GM03348 (cell line): ENCODE data around the gene RAPGEF1.
"Not testable (repeated sequence)": the region's sequence is repeated elsewhere in the genome, so short reads cannot be mapped to it uniquely, and the experiment has no call there.

Experiments
- DNase-seq: peaks from one replicate; pipeline ENCODE4 v3.0.0; 2012; ENCODE audit warnings: low spot score

The RAPGEF1 gene

DNA sequence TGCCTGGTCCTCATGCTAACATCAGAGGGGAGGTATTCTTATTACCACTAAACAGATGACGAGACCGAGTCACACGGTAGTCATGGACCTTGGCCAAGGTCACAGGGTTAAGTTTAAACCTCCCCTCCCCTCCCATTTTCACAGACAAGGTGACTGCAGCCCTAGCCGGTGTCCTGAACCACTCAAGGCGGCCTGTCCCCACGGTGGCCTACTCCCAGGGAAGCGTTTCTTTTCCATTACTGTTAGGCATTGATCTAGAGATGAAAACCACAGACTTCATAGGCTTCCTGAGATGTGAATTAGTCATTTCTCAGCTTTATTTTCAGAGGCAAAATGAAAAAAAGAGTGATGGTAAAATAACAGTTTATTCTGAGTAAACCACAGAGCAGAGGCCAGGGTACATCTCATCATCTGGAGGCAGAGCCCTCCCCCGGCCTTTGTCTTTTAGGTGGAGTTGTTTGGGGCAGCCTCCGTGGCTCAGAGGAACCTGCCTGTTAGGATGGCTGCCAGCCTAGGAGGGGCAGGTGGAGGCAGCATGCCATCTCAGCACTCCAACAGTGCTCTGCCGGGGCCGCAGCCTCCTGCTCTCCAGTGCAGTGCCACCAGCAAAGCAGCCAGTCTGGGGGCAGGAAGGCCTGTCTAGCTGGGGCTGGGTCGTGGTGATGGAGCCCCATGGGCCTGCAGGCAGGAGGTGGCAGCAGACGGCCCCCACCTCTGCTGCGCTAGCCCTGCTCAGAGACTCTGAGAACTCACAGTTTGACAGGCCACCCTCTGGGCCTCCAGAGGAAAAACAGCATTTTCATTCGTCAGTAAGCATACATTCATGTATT is 71.2 kb downstream of the RAPGEF1 start:
- DNase-seq, result peak; percentile 68

DNA sequence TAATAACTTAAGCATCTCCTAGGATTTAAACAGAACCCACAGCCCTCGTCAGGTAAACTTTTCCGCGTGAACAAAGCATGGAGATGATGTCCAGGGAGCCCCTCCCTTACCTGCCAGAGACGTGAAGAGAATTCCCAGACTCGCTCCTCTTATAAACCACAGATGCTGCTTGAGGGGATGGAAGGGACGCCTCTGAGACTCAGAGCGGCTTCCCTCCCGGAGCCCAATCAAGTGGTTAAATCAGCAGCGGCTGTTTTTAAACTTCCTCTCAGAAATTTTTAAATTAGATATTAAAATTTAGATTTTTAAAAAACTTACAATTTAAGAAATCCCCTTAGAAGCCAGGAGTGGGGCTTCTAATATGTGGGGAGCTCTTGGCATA is 71.8 kb downstream of the RAPGEF1 start:
- DNase-seq, result no peak

- no peak for DNase-seq
Observed at GRCh38 chr9:131667576-131667975, 72.3 kb downstream of the RAPGEF1 start.

- no peak for DNase-seq
Observed at GRCh38 chr9:131666774-131667173, 73.1 kb downstream of the RAPGEF1 start.

DNA sequence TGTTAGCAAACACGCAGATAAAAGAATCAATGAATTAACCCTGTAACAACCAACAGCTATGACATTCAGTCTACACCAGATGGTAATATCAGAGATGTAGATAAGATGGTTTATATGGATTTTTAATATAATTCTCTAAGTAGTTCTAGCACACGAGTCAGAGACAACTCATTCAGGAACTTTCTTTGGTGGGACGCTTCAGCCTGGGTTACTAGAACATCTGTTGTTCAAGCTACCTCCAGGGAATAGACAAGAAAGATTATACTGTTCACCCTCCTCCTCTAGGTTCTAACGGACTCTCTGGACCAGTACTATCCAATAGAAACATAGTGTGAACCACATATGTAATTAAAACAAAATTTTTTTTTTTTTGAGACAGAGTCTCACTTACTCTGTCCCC is 73.8 kb downstream of the RAPGEF1 start:
- no peak for DNase-seq

DNA sequence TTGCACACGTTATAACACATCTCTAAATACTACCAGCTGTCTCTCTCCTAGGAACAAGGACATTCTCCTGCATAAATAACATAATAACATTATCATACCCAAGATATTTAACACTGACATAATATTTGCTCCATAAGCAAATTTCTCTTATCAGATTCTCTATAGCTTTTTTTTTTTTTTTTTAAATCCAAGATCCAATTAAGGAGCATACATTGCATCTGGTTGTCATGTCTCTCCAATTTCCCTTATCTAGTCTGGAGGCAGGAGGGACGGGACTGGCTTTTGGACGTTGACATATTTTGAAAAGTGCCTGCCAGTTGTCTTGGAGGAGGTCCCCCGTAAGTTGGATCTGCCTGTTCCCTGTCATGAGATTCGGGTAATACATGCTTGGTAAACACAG is 76.6 kb downstream of the RAPGEF1 start:
- no peak for DNase-seq

DNA sequence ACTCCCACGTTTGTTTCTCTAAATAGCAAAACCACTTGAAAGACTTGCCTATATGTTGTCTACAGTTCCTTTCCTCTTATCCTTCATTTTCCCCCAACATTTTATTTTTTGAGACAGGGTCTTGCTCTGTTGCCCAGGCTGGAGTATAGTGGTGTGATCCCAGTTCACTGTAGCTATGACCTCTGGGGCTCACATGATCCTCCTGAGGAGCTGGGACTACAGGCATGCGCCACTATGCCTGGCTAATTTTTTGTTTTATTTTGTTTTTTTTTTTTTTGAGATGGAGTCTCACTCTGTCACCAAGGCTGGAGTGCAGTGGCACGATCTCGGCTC is 77.6 kb downstream of the RAPGEF1 start:
- DNase-seq, result not testable (repeated sequence)

GRCh38 chr9:131661568-131662288 is 78.1 kb downstream of the RAPGEF1 start:
- no peak for DNase-seq

DNA sequence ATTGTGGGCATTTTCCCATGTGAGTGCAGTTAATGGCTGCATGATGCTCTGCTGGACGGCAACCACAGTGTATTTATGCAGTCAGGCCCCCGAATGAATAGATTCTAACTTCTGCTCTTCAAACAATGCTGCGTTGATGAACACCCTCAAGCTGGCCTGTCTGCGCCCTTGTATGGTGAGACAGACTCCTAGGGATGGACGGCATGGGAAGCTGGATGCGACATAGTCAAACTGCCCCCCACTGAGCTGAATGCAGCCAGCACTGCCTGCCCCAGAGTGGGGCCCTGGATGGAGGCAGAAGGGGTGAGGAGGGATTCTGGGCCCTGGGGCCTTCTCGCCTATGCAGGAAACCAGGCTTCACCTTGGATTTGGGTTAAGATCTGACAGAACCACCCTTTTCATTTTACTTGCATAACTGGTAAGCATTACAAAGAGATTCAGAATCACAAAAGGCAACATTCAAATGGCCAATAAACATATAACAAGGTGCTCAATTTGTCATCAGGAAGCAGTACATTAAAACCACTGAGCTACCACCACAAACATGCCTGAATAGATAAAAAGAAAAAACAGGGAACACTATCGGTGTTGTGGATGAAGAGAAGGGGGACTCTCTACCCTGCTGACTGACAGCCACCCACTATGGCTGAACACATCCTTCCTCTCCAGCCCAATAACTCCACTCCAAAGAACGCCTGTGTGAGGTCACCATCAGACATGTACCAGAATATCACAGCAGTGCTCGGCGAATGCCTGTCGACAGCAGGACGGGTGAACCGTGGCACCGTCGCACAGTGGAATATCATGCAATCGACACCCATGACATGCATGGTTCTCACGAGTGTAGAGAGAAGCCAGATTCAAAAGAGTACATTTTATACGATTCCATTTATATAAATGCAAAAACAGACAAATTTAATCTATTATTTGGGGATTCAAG is 79.1 kb downstream of the RAPGEF1 start:
- DNase-seq, result no peak

DNA sequence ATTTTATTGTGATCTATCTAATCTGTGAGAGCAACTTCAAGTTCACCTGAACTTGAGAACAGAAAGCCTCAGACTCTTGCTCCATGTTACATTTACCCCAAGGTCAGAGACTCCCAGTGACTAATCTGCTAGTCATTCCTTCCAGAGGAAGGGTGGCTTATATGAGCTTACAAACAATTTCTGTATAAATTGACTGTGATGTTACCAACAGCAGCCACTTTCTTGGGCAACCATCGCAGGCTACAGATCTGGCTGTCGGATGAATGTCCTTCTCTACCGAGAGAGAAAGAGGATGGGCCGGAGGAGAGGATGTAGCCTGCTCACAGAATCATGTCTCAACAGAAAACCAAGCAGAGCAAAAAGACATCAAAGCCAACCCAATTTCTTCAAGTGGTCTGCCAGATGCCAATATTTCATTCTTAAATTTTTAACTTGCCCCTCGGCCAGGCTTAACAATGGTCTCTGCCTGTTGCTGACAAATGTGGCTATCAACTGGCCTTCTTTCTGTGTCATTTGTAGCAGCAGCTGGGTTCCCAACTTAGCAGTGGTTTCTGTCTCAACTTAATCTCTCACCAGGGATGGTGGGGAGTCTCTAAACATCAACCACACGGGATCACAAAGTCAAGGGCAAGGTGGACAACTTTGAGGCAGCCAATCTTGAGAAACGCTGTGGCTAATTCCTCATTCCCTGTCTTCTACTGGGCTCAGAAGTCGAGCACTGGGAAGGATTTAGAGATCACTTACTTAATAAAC is 81.3 kb downstream of the RAPGEF1 start:
- DNase-seq, result peak; percentile 80

DNA sequence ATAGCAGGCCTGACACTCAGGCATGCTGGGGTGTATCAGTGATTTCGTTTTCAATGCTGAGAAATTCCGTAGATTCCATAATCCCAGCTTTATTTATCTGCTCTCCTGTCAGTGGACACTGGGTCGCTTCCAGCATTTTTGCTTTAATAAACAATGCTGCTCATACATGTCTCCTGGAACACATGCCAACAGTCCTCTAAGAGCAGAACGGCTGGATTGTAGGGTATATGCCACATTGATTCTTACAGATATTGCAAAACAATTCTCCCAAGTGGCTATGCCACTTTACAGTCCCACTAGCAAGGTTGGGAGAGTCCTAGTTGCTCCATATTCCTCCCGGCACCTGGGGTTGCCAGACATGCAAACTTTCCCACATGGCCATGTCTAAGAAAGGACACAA is 81.9 kb downstream of the RAPGEF1 start:
- DNase-seq, result no peak

DNA sequence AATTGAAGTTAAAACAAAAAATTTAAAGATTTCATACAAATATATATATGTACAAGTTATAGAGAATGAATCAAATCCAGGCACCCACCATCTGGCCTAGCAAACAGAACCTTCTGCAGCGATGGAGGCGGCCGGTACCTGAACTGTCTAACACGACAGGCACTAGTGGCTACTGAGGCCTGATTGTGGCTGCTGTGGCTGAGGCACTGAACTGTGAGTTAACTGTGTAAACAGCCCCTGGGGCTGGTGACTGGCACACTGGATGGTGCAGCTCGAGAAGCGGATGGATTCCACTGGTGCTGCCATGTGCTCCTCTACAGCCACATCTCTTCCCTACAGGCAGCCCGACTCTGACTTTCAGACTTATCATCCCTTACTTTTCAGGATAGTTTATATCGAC is 82.4 kb downstream of the RAPGEF1 start:
- no peak for DNase-seq

DNA sequence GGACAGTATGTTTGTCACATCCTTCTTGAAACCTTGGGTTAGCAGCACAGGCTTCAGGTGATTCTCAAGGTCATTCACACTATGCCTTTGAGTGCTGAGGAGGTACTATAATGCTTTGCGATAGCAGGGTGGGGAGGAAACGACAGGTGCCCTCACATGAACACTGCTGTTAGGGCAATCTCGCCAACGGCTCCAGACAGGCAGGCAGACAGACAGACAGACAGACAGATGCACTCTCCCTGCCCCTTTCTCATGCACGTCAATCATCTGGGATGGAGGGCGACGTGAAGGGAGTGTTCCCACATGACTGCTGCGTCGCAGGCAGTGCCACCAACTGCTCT is 82.9 kb downstream of the RAPGEF1 start:
- no peak for DNase-seq

GRCh38 chr9:131656356-131657036 is 83.4 kb downstream of the RAPGEF1 start:
- DNase-seq, result no peak

DNA sequence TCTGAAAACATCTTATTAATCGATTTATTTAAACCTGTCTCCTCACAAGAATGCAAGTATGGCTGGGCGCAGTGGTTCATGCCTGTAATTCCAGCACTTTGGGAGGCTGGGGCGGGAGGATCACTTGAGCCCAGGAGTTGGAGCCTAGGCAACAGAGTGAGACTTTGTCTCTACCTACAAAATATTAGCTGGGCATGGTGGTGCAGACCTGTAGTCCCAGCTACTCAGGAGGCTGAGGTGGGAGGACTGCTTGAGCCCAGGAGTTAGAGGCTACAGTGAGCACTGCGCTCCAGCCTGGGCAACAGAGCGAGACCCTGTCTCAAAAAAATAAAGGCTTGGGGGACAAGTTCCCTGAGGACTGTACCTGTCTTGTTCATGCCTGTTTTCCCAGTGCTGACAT is 85.5 kb downstream of the RAPGEF1 start:
- not testable (repeated sequence) for DNase-seq

GRCh38 chr9:131651599-131651998 is 88.3 kb downstream of the RAPGEF1 start:
- DNase-seq, result no peak

DNA sequence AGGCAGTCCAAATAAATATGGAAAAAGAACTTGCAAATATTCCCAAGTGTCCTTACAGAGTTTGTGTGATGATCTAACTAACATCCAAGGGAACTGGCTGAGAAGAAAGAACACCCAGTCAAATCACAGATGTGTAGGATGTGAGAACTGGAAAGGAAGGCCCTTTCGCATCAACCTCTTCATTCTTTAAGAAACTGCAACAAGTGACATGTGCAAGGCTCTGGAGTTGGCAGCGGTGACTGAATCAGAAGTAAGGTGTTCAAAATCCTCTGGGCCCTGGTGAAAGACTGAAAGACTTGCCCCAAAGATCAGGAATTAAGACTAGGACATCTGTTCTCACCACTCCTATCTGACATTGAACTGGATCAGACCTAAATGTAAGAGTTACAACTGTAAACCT is 88.7 kb downstream of the RAPGEF1 start:
- DNase-seq, result no peak

DNA sequence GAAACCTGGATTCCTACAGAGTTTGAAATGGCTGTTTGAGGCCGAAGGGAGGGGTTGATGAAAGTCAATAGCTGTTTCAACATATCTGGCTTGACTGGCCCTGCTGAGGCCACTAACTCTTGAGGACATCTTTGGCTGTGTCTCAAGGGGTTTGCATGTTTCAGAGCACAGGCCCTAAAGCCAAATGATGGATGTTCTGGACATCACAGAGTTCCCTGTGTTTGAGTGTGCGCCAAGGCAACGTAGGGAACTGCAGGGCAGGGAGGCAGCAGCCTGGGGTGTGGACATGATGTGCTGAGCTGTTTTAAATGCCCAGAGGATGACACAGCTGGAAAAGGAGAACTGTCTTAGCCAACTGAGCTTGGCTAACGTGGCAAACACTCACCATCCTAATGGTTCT is 89.6 kb downstream of the RAPGEF1 start:
- peak; percentile 77 for DNase-seq

DNA sequence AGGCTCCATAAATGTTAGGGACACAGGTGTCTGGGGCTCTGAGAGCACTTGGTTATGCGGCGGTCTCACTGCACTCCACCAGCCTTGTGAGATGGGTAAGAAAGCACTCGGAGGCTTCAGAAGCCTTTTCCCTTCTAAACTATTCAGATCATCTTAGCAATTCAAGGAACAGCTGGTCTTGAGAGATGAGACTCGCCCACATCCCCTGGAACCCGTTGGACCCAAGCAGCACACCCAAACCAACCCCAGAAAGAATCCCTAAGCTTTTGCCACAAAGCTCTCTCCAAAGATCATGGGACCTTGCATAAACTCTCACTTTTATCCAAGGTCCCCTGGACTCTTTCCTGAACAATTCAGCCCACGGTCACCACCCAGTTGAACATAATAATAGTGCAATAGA is 90.2 kb downstream of the RAPGEF1 start:
- DNase-seq, result no peak

- DNase-seq, result no peak
Observed at GRCh38 chr9:131645078-131645776, 94.6 kb downstream of the RAPGEF1 start.
